ENCODE measurements around the gene OMD.

The OMD gene

DNA sequence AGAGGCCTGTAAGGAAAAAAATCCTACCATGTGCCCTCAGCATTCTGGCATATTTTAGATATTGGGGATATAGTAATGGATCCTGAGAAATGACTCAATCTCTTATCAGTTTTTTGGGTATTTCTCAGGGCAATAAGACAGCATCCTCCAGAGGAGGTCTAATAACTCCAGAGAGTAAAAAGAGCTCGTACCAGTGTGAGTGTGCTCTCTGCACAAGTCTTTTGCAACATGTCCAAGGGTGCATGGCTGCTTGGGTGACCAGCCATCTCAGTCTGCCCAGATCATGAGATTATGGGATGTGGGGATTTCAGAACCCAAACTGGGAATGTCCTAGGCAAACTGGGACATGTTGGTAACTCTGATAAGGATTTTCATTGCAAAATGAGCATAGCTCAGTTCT lies 42.8 kb upstream of the OMD start:
- H3K27ac ChIP-seq (ENCODE audit: low read length): no peak overlapping the region
- H3K4me2 ChIP-seq (ENCODE audit: low read depth, low read length): no peak overlapping the region
- no peaks in the 10 kb centered on the region for H3K9me2 ChIP-seq (replicated peaks; ENCODE audit: insufficient read depth, low read length)
- H4K20me1 ChIP-seq (ENCODE audit: insufficient read depth, low read length): no peaks in the 10 kb centered on the region
- no peaks in the 10 kb centered on the region for H3K9me3 ChIP-seq (replicated peaks; ENCODE audit: insufficient read depth, low read length)
- no peak overlapping the region for H3K4me3 ChIP-seq (ENCODE audit: low read length)
- H3K79me2 ChIP-seq (ENCODE audit: low read length): no peaks in the 10 kb centered on the region
- no peaks in the 10 kb centered on the region for H3K36me3 ChIP-seq (replicated peaks; ENCODE audit: insufficient read depth, low read length)
- H3K27me3 ChIP-seq (replicated peaks; ENCODE audit: insufficient read depth, low read length): no peaks in the 10 kb centered on the region
- no peak for DNase-seq
- H3F3A ChIP-seq (ENCODE audit: insufficient read depth, low read length): no peaks in the 10 kb centered on the region
- no peak overlapping the region for H3K9ac ChIP-seq (ENCODE audit: low read length)
- no peak overlapping the region for H2AFZ ChIP-seq (ENCODE audit: low read length)
- no peaks in the 10 kb centered on the region for H3K4me1 ChIP-seq (ENCODE audit: low read length)
- TF ChIP-seq EZH2phosphoT487 (IDR thresholded peaks at IDR 0.05; ENCODE audit: low read length) (no peak), EZH2 (optimal IDR thresholded peaks at IDR 0.05; ENCODE audit: low read depth, low read length) (no peak)
- TF ChIP-seq, protein P1, sequence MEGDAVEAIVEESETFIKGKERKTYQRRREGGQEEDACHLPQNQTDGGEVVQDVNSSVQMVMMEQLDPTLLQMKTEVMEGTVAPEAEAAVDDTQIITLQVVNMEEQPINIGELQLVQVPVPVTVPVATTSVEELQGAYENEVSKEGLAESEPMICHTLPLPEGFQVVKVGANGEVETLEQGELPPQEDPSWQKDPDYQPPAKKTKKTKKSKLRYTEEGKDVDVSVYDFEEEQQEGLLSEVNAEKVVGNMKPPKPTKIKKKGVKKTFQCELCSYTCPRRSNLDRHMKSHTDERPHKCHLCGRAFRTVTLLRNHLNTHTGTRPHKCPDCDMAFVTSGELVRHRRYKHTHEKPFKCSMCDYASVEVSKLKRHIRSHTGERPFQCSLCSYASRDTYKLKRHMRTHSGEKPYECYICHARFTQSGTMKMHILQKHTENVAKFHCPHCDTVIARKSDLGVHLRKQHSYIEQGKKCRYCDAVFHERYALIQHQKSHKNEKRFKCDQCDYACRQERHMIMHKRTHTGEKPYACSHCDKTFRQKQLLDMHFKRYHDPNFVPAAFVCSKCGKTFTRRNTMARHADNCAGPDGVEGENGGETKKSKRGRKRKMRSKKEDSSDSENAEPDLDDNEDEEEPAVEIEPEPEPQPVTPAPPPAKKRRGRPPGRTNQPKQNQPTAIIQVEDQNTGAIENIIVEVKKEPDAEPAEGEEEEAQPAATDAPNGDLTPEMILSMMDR (IDR thresholded peaks at IDR 0.05; ENCODE audit: low read length): no peak

DNA sequence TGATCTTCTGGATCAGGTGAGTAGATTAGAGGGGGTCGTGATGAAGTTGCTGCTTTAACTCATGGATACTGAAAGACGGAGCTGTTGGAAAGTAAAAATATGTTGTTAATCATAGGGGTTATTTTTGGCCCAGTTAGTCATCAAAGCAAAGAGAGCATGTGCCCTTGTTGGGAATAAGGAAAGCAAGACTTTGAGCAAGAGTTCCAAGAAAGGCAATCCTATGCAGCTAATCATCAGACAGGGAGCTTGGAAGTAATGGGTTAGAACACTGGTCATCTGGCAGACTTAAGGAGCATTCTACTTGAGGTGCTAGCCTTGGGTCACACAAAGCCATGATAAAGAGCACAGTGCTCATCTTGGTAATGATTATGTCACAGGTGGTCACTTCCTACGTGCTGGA lies 39.7 kb upstream of the OMD start:
- Histone ChIP-seq H3K27ac (ENCODE audit: low read length) (no peak overlapping the region), H2AFZ (ENCODE audit: low read length) (no peak overlapping the region), H3K9me3 (replicated peaks; ENCODE audit: insufficient read depth, low read length) (no peaks in the 10 kb centered on the region), H3K4me2 (ENCODE audit: low read depth, low read length) (no peak overlapping the region), H3K27me3 (replicated peaks; ENCODE audit: insufficient read depth, low read length) (no peaks in the 10 kb centered on the region), H3K9me2 (replicated peaks; ENCODE audit: insufficient read depth, low read length) (no peaks in the 10 kb centered on the region), H3K9ac (ENCODE audit: low read length) (no peak overlapping the region), H3K79me2 (ENCODE audit: low read length) (no peaks in the 10 kb centered on the region), H3K36me3 (replicated peaks; ENCODE audit: insufficient read depth, low read length) (no peaks in the 10 kb centered on the region), H4K20me1 (ENCODE audit: insufficient read depth, low read length) (no peaks in the 10 kb centered on the region), H3F3A (ENCODE audit: insufficient read depth, low read length) (no peaks in the 10 kb centered on the region), H3K4me3 (ENCODE audit: low read length) (no peak overlapping the region), H3K4me1 (ENCODE audit: low read length) (no peaks in the 10 kb centered on the region)
- TF ChIP-seq, protein P1 (IDR thresholded peaks at IDR 0.05; ENCODE audit: low read length): no peak
- TF ChIP-seq EZH2phosphoT487 (IDR thresholded peaks at IDR 0.05; ENCODE audit: low read length) (no peak), EZH2 (optimal IDR thresholded peaks at IDR 0.05; ENCODE audit: low read depth, low read length) (no peak)
- DNase-seq: no peak

GRCh38 chr9:92463387-92463786 lies 39.1 kb upstream of the OMD start:
- Histone ChIP-seq H3F3A (ENCODE audit: insufficient read depth, low read length) (no peaks in the 10 kb centered on the region), H3K9me3 (replicated peaks; ENCODE audit: insufficient read depth, low read length) (no peaks in the 10 kb centered on the region), H3K4me2 (ENCODE audit: low read depth, low read length) (no peak overlapping the region), H2AFZ (ENCODE audit: low read length) (no peak overlapping the region), H3K27me3 (replicated peaks; ENCODE audit: insufficient read depth, low read length) (no peaks in the 10 kb centered on the region), H3K36me3 (replicated peaks; ENCODE audit: insufficient read depth, low read length) (no peaks in the 10 kb centered on the region), H3K9me2 (replicated peaks; ENCODE audit: insufficient read depth, low read length) (no peaks in the 10 kb centered on the region), H3K4me3 (ENCODE audit: low read length) (no peak overlapping the region), H4K20me1 (ENCODE audit: insufficient read depth, low read length) (no peaks in the 10 kb centered on the region), H3K9ac (ENCODE audit: low read length) (no peak overlapping the region), H3K79me2 (ENCODE audit: low read length) (no peaks in the 10 kb centered on the region), H3K4me1 (ENCODE audit: low read length) (no peaks in the 10 kb centered on the region), H3K27ac (ENCODE audit: low read length) (no peak overlapping the region)
- DNase-seq: no peak
- TF ChIP-seq EZH2 (optimal IDR thresholded peaks at IDR 0.05; ENCODE audit: low read depth, low read length) (no peak), EZH2phosphoT487 (IDR thresholded peaks at IDR 0.05; ENCODE audit: low read length) (no peak)
- TF ChIP-seq, protein P1 (IDR thresholded peaks at IDR 0.05; ENCODE audit: low read length): no peak

Data from MM.1S (cell line).